CD14-positive monocyte (primary cell): ENCODE measurements around the gene NKAIN2. TPM values are rescaled to one million over a fixed set of nuclear protein-coding genes. Genes with fewer than 3 reads are reported as not detected.

Experiments used
- DNase-seq, 3 donors: peaks; one replicate each; pipeline ENCODE4 v3.0.0-alpha.2; 2011 to 2022
- H2AFZ ChIP-seq: 2 replicates; pipeline ENCODE4 v1.6.0; 2012; ENCODE audit warnings: mild to moderate bottlenecking, low read depth, low read length, inconsistent platforms; ENCODE audit not compliant: insufficient read depth, poor library complexity, severe bottlenecking
- H3K27ac ChIP-seq, 2 donors: 1 replicate in 1 of 2; 2 replicates in 1 of 2; pipeline ENCODE4 v1.5.1; 2012 to 2013; ENCODE audit warnings: low read length in 2 of 2, control low read depth in 1 of 2, inconsistent platforms in 1 of 2, low read depth in 1 of 2, mild to moderate bottlenecking in 1 of 2
- H3K27me3 ChIP-seq, 2 donors: one replicate each; pipeline versions ENCODE4 v1.6.0 to v1.6.1; 2011 to 2013; ENCODE audit warnings: low read length in 2 of 2; ENCODE audit not compliant: control insufficient read depth in 2 of 2, insufficient read depth in 2 of 2
- H3K36me3 ChIP-seq, 2 donors: replicated peaks in 1 of 2; 1 replicate in 1 of 2; 2 replicates in 1 of 2; pipeline versions ENCODE4 v1.5.1 to v1.6.1; 2012 to 2013; ENCODE audit warnings: low read length in 2 of 2, control low read depth in 1 of 2, inconsistent platforms in 1 of 2, mild to moderate bottlenecking in 1 of 2; ENCODE audit not compliant: insufficient read depth in 2 of 2, control insufficient read depth in 1 of 2
- H3K4me1 ChIP-seq, 2 donors: 1 replicate in 1 of 2; 2 replicates in 1 of 2; pipeline versions ENCODE4 v1.5.1 to v1.6.1; 2012 to 2013; ENCODE audit warnings: low read length in 2 of 2, control low read depth in 1 of 2, inconsistent platforms in 1 of 2, mild to moderate bottlenecking in 1 of 2, moderate library complexity in 1 of 2; ENCODE audit not compliant: insufficient read depth in 2 of 2, control insufficient read depth in 1 of 2
- H3K4me2 ChIP-seq: replicated peaks from 2 replicates; pipeline ENCODE3; 2012; ENCODE audit warnings: low read length, moderate library complexity, mild to moderate bottlenecking; ENCODE audit not compliant: poor library complexity, severe bottlenecking; ENCODE audit errors: extremely low read depth
- H3K4me3 ChIP-seq, 3 experiments: fragments of 200-600 bp in 1 of 3; sonication (generic) in 1 of 3; replicated peaks in 1 of 3; 1 replicate in 2 of 3; 2 replicates in 1 of 3; pipeline ENCODE4 v1.5.1; 2011 to 2013; ENCODE audit warnings: low read length in 3 of 3, mild to moderate bottlenecking in 3 of 3, control low read depth in 2 of 3, low read depth in 2 of 3, inconsistent platforms in 1 of 3, moderate library complexity in 1 of 3
- H3K79me2 ChIP-seq: 2 replicates; pipeline ENCODE4 v1.6.0; 2012; ENCODE audit warnings: mild to moderate bottlenecking, control low read depth, inconsistent platforms, low read length, moderate library complexity; ENCODE audit not compliant: insufficient read depth
- H3K9ac ChIP-seq: 2 replicates; pipeline ENCODE4 v1.6.0; 2017; ENCODE audit warnings: low read length, mild to moderate bottlenecking; ENCODE audit not compliant: insufficient read depth, poor library complexity, severe bottlenecking
- H3K9me3 ChIP-seq, 2 donors: replicated peaks in 1 of 2; 1 replicate in 1 of 2; 2 replicates in 1 of 2; pipeline versions ENCODE4 v1.5.1 to v1.6.1; 2012 to 2013; ENCODE audit warnings: low read length in 2 of 2, control low read depth in 1 of 2; ENCODE audit not compliant: control insufficient read depth in 1 of 2, insufficient read depth in 1 of 2
- H4K20me1 ChIP-seq: 2 replicates; pipeline ENCODE4 v1.6.0; 2012; ENCODE audit warnings: mild to moderate bottlenecking, low read length, control low read depth, moderate library complexity; ENCODE audit not compliant: insufficient read depth
- H3K27ac Mint-ChIP-seq, 7 donors: one replicate each; pipeline ENCODE4 v1.8.0; 2020; ENCODE audit warnings: mild to moderate bottlenecking in 7 of 7, mixed read lengths in 7 of 7, moderate library complexity in 6 of 7, inconsistent platforms in 2 of 7
- H3K27me3 Mint-ChIP-seq, 3 donors: one replicate each; pipeline ENCODE4 v1.8.0; 2021 to 2022; ENCODE audit warnings: low read depth in 3 of 3, mild to moderate bottlenecking in 3 of 3, mixed read lengths in 3 of 3, moderate library complexity in 3 of 3, inconsistent platforms in 1 of 3
- H3K36me3 Mint-ChIP-seq, 2 donors: one replicate each; pipeline ENCODE4 v1.8.0; 2020; ENCODE audit warnings: mixed read lengths in 2 of 2, inconsistent platforms in 1 of 2, mild to moderate bottlenecking in 1 of 2
- H3K4me1 Mint-ChIP-seq: one replicate; pipeline ENCODE4 v1.8.0; 2020; ENCODE audit warnings: mild to moderate bottlenecking, mixed read lengths
- H3K4me3 Mint-ChIP-seq, 2 donors: one replicate each; pipeline ENCODE4 v1.8.0; 2020; ENCODE audit warnings: mild to moderate bottlenecking in 2 of 2, mixed read lengths in 2 of 2, moderate library complexity in 1 of 2
- H3K9me3 Mint-ChIP-seq, 7 donors: one replicate each; pipeline ENCODE4 v1.8.0; 2020 to 2022; ENCODE audit warnings: mixed read lengths in 7 of 7, mild to moderate bottlenecking in 6 of 7, moderate library complexity in 6 of 7, inconsistent platforms in 2 of 7
- WGBS: methylation state at CpG from one replicate; pipeline ENCODE4 v1.1.5; 2013; ENCODE audit warnings: missing lambda C conversion rate; ENCODE audit not compliant: insufficient coverage; 5-methylcytosine and 5-hydroxymethylcytosine counted together
- intact Hi-C, 2 donors: fragments of 100-400 bp; cut with micrococcal nuclease; formaldehyde crosslinking; loops; one replicate each; pipeline versions ENCODE4 v1.15.0 to v1.15.1; 2023
- polyA plus RNA-seq, 3 donors: library from polyadenylated mRNA; depleted of rRNA in 1 of 3; unstranded in 2 of 3; stranded (reverse) in 1 of 3; fragments of 300-500 nt in 2 of 3; fragments of >200 nt in 1 of 3; fragmentation: Illumina TruSeq in 2 of 3; gene quantifications; 1 replicate in 2 of 3; 2 replicates in 1 of 3; pipeline ENCODE4 v1.2.3, GENCODE V29; 2012 to 2021
- TF ChIP-seq, protein P1 (sequence below): fragments of 200-600 bp; IDR thresholded peaks from one replicate; pipeline ENCODE4 v1.8.0; 2022; ENCODE audit warnings: antibody characterized with exemption, mild to moderate bottlenecking

The NKAIN2 gene
- polyA plus RNA-seq, 3 donors: not detected

DNA sequence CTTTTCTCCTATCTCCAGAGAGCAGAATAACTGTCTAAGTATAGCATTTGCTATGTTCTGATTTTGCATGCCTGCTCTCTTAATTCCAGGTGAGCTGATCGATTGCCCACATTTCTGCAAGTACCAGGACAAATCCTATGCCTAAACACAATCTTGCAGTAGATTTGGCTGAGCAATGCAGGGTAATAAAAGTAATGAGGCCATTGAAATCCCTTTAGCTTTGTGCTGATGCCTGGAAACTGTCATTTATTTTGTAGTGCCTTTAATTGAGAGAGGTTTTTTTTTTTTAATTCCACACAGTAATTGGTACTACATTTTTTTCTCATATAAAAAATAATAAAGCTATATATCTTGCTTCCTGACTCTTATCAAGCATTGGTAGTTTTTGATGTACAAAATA, 252.3 kb downstream of the NKAIN2 start:
- no peaks in the 10 kb centered on the region for H3K4me1 Mint-ChIP-seq
- H3K27me3 Mint-ChIP-seq: peaks cover 0 to 2% (median 1%) of the 10 kb centered on the region in 3 donors
- no peak overlapping the region for H3K4me3 ChIP-seq
- H3K27me3 ChIP-seq: no peaks in the 10 kb centered on the region
- peaks cover 0 to 5% (median 0%) of the 10 kb centered on the region in 7 donors for H3K9me3 Mint-ChIP-seq
- WGBS: no CpG with 5 or more reads among the region's 1 CpG
- no peak overlapping the region for H3K9ac ChIP-seq
- TF ChIP-seq, protein P1, sequence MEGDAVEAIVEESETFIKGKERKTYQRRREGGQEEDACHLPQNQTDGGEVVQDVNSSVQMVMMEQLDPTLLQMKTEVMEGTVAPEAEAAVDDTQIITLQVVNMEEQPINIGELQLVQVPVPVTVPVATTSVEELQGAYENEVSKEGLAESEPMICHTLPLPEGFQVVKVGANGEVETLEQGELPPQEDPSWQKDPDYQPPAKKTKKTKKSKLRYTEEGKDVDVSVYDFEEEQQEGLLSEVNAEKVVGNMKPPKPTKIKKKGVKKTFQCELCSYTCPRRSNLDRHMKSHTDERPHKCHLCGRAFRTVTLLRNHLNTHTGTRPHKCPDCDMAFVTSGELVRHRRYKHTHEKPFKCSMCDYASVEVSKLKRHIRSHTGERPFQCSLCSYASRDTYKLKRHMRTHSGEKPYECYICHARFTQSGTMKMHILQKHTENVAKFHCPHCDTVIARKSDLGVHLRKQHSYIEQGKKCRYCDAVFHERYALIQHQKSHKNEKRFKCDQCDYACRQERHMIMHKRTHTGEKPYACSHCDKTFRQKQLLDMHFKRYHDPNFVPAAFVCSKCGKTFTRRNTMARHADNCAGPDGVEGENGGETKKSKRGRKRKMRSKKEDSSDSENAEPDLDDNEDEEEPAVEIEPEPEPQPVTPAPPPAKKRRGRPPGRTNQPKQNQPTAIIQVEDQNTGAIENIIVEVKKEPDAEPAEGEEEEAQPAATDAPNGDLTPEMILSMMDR: no peak
- H3K4me2 ChIP-seq: no peak overlapping the region
- H3K4me1 ChIP-seq: no peaks in the 10 kb centered on the region
- H3K27ac Mint-ChIP-seq: no peak overlapping the region
- no peak for DNase-seq
- no peaks in the 10 kb centered on the region for H3K36me3 Mint-ChIP-seq
- no peaks in the 10 kb centered on the region for H3K79me2 ChIP-seq
- no peak overlapping the region for H2AFZ ChIP-seq
- no peaks in the 10 kb centered on the region for H4K20me1 ChIP-seq
- H3K27ac ChIP-seq: no peak overlapping the region
- H3K36me3 ChIP-seq: no peaks in the 10 kb centered on the region
- no peak overlapping the region for H3K4me3 Mint-ChIP-seq
- intact Hi-C loops: no loop called here
- H3K9me3 ChIP-seq: no peaks in the 10 kb centered on the region

DNA sequence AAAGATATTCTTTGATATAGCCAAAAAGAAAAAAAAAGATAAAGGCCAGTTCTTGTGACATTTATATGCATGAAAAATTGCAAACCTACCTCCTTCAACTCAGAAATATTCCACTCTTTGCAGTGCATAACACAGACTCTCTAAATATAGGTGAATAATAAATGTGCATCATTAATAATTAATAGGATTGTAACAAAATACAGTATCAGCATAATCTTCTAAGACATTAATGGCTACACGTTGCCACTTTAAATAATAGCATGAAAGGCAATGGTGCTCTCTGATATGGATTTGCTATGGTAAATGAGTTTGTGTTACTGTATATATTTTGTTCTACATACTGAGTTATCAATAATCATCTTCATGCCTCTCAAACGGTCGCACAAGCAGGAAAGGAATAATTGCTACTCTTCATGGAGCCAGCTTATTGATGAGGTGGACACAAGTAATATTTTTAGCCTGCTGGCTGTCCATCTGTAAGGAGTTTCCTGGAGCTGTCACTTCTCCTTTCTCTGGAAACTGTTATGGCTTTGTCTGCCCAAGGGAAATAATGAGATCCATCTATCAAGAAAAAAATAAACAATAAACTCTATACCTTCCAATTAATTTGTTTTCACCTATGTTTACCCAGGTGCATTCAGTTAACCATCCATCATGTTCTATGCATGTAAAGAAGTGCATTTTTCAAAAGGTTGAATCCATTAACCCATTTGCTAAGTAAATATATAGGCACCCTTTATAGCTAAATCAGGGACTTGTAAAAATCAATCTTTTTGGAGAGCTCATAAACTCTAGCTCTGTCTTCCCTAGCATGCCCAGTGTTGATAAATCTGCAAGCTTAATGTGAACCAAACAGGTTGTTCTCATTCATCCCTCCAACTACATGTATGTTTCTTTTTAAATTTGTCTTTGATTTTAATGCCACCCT, 253.0 kb downstream of the NKAIN2 start:
- no peak overlapping the region for H3K27ac Mint-ChIP-seq
- no peak for DNase-seq
- no peaks in the 10 kb centered on the region for H3K36me3 Mint-ChIP-seq
- H4K20me1 ChIP-seq: no peaks in the 10 kb centered on the region
- no peak overlapping the region for H3K4me2 ChIP-seq
- no CpG with 5 or more reads among the region's 3 CpGs for WGBS
- H3K4me3 Mint-ChIP-seq: no peak overlapping the region
- H3K9me3 Mint-ChIP-seq: peaks cover 0 to 3% (median 0%) of the 10 kb centered on the region in 7 donors
- H3K27ac ChIP-seq: no peak overlapping the region
- H3K27me3 Mint-ChIP-seq: peaks cover 0 to 2% (median 1%) of the 10 kb centered on the region in 3 donors
- no peak overlapping the region for H3K4me3 ChIP-seq
- intact Hi-C loops: no loop called here
- no peaks in the 10 kb centered on the region for H3K27me3 ChIP-seq
- H3K79me2 ChIP-seq: no peaks in the 10 kb centered on the region
- H3K9me3 ChIP-seq: no peaks in the 10 kb centered on the region
- no peak overlapping the region for H3K9ac ChIP-seq
- TF ChIP-seq, protein P1: no peak
- H2AFZ ChIP-seq: no peak overlapping the region
- no peaks in the 10 kb centered on the region for H3K4me1 Mint-ChIP-seq
- H3K36me3 ChIP-seq: no peaks in the 10 kb centered on the region
- H3K4me1 ChIP-seq: no peaks in the 10 kb centered on the region
